ENCODE measurements around the gene CYP27B1. TPM values are rescaled to one million over a fixed set of nuclear protein-coding genes. Genes with fewer than 3 reads are reported as not detected.

CYP27B1 gene
- total and polyA plus RNA-seq, 9 of the 15 experiments (the other 6 are each of a cell fraction or from before 2014, with no cell fraction given), result 0.18 to 4.2 (median 1.8) TPM

- TF ChIP-seq ATF2 (CRISPR knock-in tag; IDR thresholded peaks at IDR 0.05) (no peak), CREB1 (IDR thresholded peaks at IDR 0.05) (0 out of 2 replicates have a peak, but pooled peaks have one; percentile 14), CREB1 (CRISPR knock-in tag; IDR thresholded peaks at IDR 0.05) (no peak), ZNF76 (CRISPR knock-in tag; IDR thresholded peaks at IDR 0.05; ENCODE audit: borderline replicate concordance) (no peak), PURB (CRISPR knock-in tag; IDR thresholded peaks at IDR 0.05; ENCODE audit: low read depth) (no peak), SUPT5H (IDR thresholded peaks at IDR 0.05) (no peak), ZNF695 (CRISPR knock-in tag; IDR thresholded peaks at IDR 0.05) (no peak), XRCC3 (IDR thresholded peaks at IDR 0.05) (no peak), ZNF75A (CRISPR knock-in tag; IDR thresholded peaks at IDR 0.05) (no peak), DPF2 (IDR thresholded peaks at IDR 0.05) (no peak), POLR3A (IDR thresholded peaks at IDR 0.05; ENCODE audit: borderline replicate concordance, extremely low read depth, insufficient read depth, insufficient read length) (no peak), IRF2 (CRISPR knock-in tag; IDR thresholded peaks at IDR 0.05) (no peak), EZH2 (IDR thresholded peaks at IDR 0.05; ENCODE audit: borderline replicate concordance, low read depth, low read length) (no peak), PHB2 (IDR thresholded peaks at IDR 0.05; ENCODE audit: low read depth) (no peak), ID3 (CRISPR knock-in tag; IDR thresholded peaks at IDR 0.05) (no peak), ID3 (tag; IDR thresholded peaks at IDR 0.05) (no peak), FUS (optimal IDR thresholded peaks at IDR 0.05; ENCODE audit: low read depth, low read length) (no peak)
- TF ChIP-seq, protein P1, sequence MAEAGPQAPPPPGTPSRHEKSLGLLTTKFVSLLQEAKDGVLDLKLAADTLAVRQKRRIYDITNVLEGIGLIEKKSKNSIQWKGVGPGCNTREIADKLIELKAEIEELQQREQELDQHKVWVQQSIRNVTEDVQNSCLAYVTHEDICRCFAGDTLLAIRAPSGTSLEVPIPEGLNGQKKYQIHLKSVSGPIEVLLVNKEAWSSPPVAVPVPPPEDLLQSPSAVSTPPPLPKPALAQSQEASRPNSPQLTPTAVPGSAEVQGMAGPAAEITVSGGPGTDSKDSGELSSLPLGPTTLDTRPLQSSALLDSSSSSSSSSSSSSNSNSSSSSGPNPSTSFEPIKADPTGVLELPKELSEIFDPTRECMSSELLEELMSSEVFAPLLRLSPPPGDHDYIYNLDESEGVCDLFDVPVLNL (CRISPR knock-in tag; IDR thresholded peaks at IDR 0.05; ENCODE audit: low read depth), result no peak
- TF ChIP-seq, protein P2, sequence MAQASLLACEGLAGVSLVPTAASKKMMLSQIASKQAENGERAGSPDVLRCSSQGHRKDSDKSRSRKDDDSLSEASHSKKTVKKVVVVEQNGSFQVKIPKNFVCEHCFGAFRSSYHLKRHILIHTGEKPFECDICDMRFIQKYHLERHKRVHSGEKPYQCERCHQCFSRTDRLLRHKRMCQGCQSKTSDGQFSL (CRISPR knock-in tag; IDR thresholded peaks at IDR 0.05), result no peak
- TF ChIP-seq, protein P2 (tag; IDR thresholded peaks at IDR 0.05), result no peak
- TF ChIP-seq, protein P3, sequence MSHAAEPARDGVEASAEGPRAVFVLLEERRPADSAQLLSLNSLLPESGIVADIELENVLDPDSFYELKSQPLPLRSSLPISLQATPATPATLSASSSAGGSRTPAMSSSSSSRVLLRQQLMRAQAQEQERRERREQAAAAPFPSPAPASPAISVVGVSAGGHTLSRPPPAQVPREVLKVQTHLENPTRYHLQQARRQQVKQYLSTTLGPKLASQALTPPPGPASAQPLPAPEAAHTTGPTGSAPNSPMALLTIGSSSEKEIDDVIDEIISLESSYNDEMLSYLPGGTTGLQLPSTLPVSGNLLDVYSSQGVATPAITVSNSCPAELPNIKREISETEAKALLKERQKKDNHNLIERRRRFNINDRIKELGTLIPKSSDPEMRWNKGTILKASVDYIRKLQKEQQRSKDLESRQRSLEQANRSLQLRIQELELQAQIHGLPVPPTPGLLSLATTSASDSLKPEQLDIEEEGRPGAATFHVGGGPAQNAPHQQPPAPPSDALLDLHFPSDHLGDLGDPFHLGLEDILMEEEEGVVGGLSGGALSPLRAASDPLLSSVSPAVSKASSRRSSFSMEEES (CRISPR knock-in tag; IDR thresholded peaks at IDR 0.05), result no peak
- TF ChIP-seq, protein P4, sequence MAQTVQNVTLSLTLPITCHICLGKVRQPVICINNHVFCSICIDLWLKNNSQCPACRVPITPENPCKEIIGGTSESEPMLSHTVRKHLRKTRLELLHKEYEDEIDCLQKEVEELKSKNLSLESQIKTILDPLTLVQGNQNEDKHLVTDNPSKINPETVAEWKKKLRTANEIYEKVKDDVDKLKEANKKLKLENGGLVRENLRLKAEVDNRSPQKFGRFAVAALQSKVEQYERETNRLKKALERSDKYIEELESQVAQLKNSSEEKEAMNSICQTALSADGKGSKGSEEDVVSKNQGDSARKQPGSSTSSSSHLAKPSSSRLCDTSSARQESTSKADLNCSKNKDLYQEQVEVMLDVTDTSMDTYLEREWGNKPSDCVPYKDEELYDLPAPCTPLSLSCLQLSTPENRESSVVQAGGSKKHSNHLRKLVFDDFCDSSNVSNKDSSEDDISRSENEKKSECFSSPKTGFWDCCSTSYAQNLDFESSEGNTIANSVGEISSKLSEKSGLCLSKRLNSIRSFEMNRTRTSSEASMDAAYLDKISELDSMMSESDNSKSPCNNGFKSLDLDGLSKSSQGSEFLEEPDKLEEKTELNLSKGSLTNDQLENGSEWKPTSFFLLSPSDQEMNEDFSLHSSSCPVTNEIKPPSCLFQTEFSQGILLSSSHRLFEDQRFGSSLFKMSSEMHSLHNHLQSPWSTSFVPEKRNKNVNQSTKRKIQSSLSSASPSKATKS (CRISPR knock-in tag; IDR thresholded peaks at IDR 0.05), result no peak
Observed at GRCh38 chr12:57735952-57736740, 30.7 kb downstream of the CYP27B1 start (continued).
